AG08395 (cell line): Measurements from ENCODE around the gene MSLN.
"Not testable (repeated sequence)": the region's sequence is repeated elsewhere in the genome, so short reads cannot be mapped to it uniquely, and the experiment has no call there.

ENCODE experiments used
- DNase-seq: peaks from one replicate; pipeline ENCODE4 v3.0.0; 2012; ENCODE audit warnings: mixed read lengths, low spot score

Gene MSLN

DNA sequence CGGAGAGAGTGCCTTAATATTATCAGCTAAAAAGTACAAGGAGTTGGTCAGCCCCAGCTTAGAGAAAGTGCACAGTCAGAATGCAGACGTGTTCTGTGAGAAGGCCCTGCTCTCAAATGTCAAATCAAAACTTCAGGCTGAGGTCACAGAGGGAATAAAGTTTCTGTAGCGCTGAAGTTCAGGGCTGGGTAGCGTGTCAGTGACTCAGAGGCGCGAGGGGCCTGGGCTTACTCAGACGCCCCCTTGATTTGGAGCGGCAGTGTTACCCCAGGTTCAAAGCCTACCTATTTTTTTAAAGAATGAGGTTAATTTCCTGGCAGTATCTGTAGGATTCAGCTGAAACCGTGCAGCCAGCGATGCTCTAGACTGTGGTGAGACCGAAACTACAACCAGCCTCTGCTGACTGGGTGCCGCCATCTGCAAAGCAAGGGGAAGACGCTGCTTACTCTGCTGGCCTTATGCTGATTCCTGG is 24.5 kb upstream of the MSLN start:
- no peak for DNase-seq

GRCh38 chr16:736936-737481 is 23.5 kb upstream of the MSLN start:
- no peak for DNase-seq

GRCh38 chr16:739560-740458 is 20.7 kb upstream of the MSLN start:
- no peak for DNase-seq

GRCh38 chr16:740459-740763 is 20.1 kb upstream of the MSLN start:
- DNase-seq = no peak

DNA sequence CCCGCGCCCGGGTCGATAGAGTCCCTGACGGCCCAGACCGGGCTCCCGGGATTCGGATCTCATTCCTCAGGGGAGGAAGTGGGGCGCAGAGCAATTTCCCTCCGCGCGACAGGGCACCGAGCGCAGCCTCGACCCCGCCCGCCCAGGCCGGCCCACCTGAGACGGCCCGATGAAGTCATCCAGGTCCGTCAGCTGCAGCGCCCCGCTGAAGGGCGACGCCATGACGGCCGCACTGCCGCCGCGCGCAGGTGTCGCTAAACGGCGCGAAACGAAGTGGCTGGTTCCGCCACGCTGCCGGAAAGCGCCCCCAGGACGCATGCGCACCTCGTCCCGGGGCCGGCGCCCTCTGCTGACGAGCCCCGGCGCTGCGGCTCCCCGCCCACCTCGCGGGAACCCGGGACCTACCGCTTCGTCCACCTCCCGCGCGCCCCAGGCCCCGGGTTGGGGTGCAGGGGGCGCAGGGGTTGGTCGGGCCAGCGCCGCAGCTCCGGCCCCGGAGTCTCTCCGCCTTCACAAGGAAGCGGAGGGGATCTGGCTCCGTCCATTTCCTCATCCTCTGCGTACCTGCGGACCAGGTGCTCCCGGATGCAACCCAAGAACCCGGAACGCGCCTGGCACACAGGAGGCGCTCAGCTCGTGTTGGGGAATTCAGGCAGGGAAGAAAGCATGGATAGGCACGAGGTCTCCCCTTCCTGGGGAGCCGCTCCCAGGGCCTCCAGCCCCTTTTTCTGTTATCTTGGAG is 19.6 kb upstream of the MSLN start, which contains the start of gene CIAO3:
Gene CIAO3 (minus strand): TSS at position 234 of the 742 bp plus-strand sequence. CDS start 12 bp downstream, at position 222.
- DNase-seq = peak; percentile 97

- DNase-seq = no peak
These were observed 18.4 kb upstream of the MSLN start for GRCh38 chr16:741986-742629.

DNA sequence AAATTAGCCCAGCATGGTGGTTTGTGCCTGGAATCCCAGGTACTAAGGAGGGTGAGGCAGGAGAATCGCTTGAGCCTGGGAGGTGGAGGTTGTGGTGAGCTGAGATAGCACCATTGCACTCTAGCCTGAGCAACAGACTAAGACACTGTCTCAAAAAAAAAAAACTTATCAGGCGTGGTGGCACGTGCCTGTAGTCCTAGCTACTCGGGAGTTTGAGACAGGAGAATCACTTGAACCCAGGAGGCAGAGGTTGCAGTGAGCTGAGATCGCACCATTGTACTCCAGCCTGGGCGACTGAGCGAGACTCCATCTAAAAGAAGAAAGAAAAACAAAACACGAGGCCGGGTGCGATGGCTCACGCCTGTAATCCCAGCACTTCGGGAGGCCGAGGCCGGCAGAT is 17.6 kb upstream of the MSLN start:
- not testable (repeated sequence) for DNase-seq

- no peak for DNase-seq
These were observed 16.6 kb upstream of the MSLN start for GRCh38 chr16:743794-744500.

GRCh38 chr16:745739-746138 is 14.8 kb upstream of the MSLN start:
- no peak for DNase-seq

DNA sequence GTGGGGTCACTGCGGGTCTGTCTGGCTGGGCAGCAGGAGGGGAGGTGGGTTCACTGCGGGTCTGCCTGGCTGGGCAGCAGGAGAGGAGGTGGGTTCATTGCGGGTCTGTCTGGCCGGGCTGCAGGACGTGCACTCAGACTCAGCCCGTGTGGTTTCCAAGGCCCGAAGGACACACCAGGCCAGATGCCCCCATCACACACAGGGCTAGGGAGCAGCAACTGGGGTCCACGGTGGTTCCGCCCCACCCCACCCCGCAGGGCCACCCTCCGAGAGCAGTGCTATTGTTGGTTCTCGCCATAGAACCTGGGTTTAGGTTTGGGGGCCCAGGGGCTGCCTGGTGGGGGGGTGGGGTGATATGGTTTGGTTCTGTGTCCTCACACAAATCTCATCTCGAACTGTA is 13.9 kb upstream of the MSLN start:
- no peak for DNase-seq

- no peak for DNase-seq
These were observed 12.4 kb upstream of the MSLN start for GRCh38 chr16:747978-748746.

DNA sequence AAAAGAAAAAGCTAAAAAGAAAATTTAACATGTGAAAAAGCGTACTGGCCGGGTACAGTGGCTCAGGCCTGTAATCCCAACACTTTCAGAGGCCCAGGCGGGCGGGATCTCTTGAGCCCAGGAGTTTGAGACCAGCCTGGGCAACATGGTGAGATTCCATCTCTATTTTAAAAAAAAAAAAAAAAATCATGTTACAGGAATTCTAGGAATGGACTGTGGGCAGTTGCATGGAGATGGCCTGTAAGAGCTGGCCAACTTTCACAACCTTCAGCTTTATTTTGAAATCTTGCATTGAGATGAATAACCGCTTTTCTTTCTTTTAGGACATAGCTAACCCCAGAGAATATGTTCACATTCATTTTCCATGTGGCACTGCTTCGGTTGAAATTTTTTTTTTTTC is 11.5 kb upstream of the MSLN start:
- peak; percentile 87 for DNase-seq

GRCh38 chr16:750485-750884 is 10.0 kb upstream of the MSLN start:
- DNase-seq = no peak

GRCh38 chr16:751152-752006 is 9.2 kb upstream of the MSLN start:
- DNase-seq = no peak

GRCh38 chr16:752007-752312 is 8.6 kb upstream of the MSLN start:
- no peak for DNase-seq

DNA sequence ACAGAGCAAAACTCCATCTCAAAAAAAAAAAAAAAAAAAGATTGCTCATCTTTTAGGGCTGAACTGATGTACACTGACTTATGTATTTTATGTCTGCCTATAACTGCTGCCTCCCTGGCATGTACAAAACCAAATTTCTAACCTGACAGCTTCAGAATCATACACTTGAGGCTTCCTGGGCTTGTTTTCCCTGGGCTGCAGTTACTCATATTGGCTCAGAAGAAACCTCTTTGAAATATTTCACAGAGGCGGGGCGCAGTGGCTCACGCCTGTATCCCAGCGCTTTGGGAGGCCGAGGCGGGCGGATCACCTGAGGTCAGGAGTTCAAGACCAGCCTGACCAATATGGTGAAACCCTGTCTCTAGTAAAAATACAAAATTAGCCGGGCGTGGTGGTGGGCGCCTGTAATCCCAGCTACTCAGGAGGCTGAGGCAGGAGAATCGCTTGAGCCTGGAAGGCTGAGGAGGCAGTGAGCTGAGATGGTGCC is 6.4 kb upstream of the MSLN start:
- not testable (repeated sequence) for DNase-seq

DNA sequence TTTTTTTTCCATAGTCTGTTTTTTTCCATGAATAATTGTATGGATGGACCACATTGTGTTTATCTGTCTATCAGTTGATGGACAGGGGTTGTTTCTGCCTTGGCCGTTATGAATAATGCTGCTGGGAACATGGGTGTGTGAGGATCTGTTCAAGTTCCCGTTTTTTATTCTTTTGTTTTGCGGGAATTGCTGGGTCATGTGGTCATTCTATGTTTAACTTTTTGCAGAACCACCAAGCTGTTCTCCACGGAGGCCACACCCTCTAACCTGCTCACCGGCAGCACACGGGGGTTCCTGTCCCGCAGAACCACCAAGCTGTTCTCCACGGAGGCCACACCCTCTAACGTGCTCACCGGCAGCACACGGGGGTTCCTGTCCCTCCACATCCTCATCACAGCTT is 5.9 kb upstream of the MSLN start:
- no peak for DNase-seq

GRCh38 chr16:756428-756827 is 4.1 kb upstream of the MSLN start:
- no peak for DNase-seq

- no peak for DNase-seq
These were observed 1.2 kb upstream of the MSLN start for GRCh38 chr16:759110-759910.
